ENCODE measurements around the gene PLCL2.

DNA sequence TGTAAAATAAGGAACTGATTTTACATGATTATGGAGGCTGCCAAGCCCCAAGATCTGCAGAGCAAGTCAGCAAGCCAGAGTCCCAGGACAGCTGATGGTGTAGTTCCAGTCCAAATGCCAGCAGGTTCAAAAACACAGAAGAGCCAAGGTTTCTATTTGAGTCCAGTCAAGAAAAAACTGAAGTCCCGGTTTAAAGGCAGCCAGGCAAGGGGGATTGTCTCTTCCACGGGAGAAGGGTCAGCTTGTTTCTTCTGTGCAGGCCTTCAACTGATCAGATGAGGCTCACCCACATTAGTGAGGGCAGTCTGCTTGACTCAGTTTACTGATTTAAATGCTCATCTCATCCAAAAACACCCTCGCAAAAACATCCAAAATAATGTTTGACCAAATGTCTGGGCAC lies 246.2 kb downstream of the PLCL2 start:
- no peak for TF ChIP-seq POLR2AphosphoS5 (IDR thresholded peaks at IDR 0.05)
- TF ChIP-seq, protein P1, sequence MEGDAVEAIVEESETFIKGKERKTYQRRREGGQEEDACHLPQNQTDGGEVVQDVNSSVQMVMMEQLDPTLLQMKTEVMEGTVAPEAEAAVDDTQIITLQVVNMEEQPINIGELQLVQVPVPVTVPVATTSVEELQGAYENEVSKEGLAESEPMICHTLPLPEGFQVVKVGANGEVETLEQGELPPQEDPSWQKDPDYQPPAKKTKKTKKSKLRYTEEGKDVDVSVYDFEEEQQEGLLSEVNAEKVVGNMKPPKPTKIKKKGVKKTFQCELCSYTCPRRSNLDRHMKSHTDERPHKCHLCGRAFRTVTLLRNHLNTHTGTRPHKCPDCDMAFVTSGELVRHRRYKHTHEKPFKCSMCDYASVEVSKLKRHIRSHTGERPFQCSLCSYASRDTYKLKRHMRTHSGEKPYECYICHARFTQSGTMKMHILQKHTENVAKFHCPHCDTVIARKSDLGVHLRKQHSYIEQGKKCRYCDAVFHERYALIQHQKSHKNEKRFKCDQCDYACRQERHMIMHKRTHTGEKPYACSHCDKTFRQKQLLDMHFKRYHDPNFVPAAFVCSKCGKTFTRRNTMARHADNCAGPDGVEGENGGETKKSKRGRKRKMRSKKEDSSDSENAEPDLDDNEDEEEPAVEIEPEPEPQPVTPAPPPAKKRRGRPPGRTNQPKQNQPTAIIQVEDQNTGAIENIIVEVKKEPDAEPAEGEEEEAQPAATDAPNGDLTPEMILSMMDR (IDR thresholded peaks at IDR 0.05) = no peak

All from prostate gland (tissue), 2 donors.